Small intestine (tissue), 7 donors: ENCODE results near the gene TUSC2. TPM values are rescaled to one million over a fixed set of nuclear protein-coding genes. Genes with fewer than 3 reads are reported as not detected.

Experiments used
- DNase-seq, 2 donors: peaks; one replicate each; pipeline versions ENCODE4 v3.0.0 to v3.0.0-alpha.2; 2013
- FAIRE-seq: peaks from 2 replicates; lab custom pipeline; 2012; peaks lifted over from hg19 to GRCh38; lab: Jason Lieb, UNC
- H3K27ac ChIP-seq, 3 donors: one replicate each; pipeline ENCODE4 v1.5.1; 2013; ENCODE audit warnings: low read length in 2 of 3, mild to moderate bottlenecking in 2 of 3, control low read depth in 1 of 3, inconsistent platforms in 1 of 3, low read depth in 1 of 3, moderate library complexity in 1 of 3
- H3K27me3 ChIP-seq, 3 donors: one replicate each; pipeline ENCODE4 v1.6.1; 2013; ENCODE audit warnings: low read length in 3 of 3, inconsistent platforms in 1 of 3; ENCODE audit not compliant: control insufficient read depth in 3 of 3, insufficient read depth in 3 of 3
- H3K36me3 ChIP-seq, 3 donors: one replicate each; pipeline ENCODE4 v1.6.1; 2013; ENCODE audit warnings: low read length in 3 of 3, inconsistent platforms in 1 of 3, low read depth in 1 of 3, mild to moderate bottlenecking in 1 of 3, moderate library complexity in 1 of 3; ENCODE audit not compliant: control insufficient read depth in 3 of 3, insufficient read depth in 2 of 3
- H3K4me1 ChIP-seq, 3 donors: one replicate each; pipeline ENCODE4 v1.6.1; 2013; ENCODE audit warnings: low read length in 2 of 3, inconsistent platforms in 1 of 3, low read depth in 1 of 3, mild to moderate bottlenecking in 1 of 3, moderate library complexity in 1 of 3; ENCODE audit not compliant: control insufficient read depth in 3 of 3, insufficient read depth in 2 of 3
- H3K4me3 ChIP-seq, 3 donors: one replicate each; pipeline ENCODE4 v1.5.1; 2013; ENCODE audit warnings: low read length in 3 of 3, control low read depth in 1 of 3, inconsistent platforms in 1 of 3, low read depth in 1 of 3, mild to moderate bottlenecking in 1 of 3, moderate library complexity in 1 of 3
- H3K9me3 ChIP-seq, 2 donors: one replicate each; pipeline ENCODE4 v1.6.1; 2013; ENCODE audit warnings: low read depth in 1 of 2, low read length in 1 of 2; ENCODE audit not compliant: control insufficient read depth in 2 of 2, insufficient read depth in 1 of 2
- WGBS, 3 donors: extraction: QIAGEN DNeasy Blood & Tissue Kit; methylation state at CpG; one replicate each; pipeline ENCODE4 v1.1.7; 2013; 5-methylcytosine and 5-hydroxymethylcytosine counted together
- polyA plus RNA-seq, 4 donors: library from polyadenylated mRNA; stranded (reverse) in 3 of 4; unstranded in 1 of 4; fragments of 200-250 nt in 3 of 4; fragments of 120-200 nt in 1 of 4; gene quantifications; one replicate each; pipeline versions ENCODE4 v1.2.1 to v1.2.3, GENCODE V29; 2013
- donor health status: healthy with polysubstance abuse.
- donor health status: control.
- donor health status: control.
- donor health status: Bipolar disorder and iron deficiency.
- donor health status: healthy.

TUSC2 gene
- polyA plus RNA-seq, 4 donors = 26.8 to 46.2 (median 30.6) TPM

GRCh38 chr3:50336452-50337174, 8.6 kb upstream of the TUSC2 start:
- H3K9me3 ChIP-seq = no peaks in the 10 kb centered on the region
- H3K36me3 ChIP-seq = peaks cover 0 to 27% (median 3%) of the 10 kb centered on the region in 3 donors
- H3K4me3 ChIP-seq = peak overlapping the region; percentile 56 to 91 (median 61)
- peak overlapping the region; percentile 88 to 98 (median 96) for H3K27ac ChIP-seq
- peaks cover 0 to 32% (median 3%) of the 10 kb centered on the region in 3 donors for H3K4me1 ChIP-seq
- 1% methylated on average over 29 to 31 of the region's 31 CpGs for WGBS, 3 donors
- DNase-seq = no peak
- FAIRE-seq = no peak
- H3K27me3 ChIP-seq = peaks cover 0 to 22% (median 0%) of the 10 kb centered on the region in 3 donors

- H3K27me3 ChIP-seq = peaks cover 0 to 2% (median 0%) of the 10 kb centered on the region in 3 donors
- H3K4me3 ChIP-seq = no peak overlapping the region
- FAIRE-seq (no peak), DNase-seq (no peak)
- WGBS, 3 donors = 60 to 66% (median 62%) methylated on average over 5 of the region's 5 CpGs
- H3K36me3 ChIP-seq = peaks cover 12 to 49% (median 14%) of the 10 kb centered on the region in 3 donors
- peaks cover 0 to 22% (median 3%) of the 10 kb centered on the region in 3 donors for H3K4me1 ChIP-seq
- H3K27ac ChIP-seq = peak overlapping the region in 2 of 3 donors; percentile 32 to 81
- H3K9me3 ChIP-seq = no peaks in the 10 kb centered on the region
These were observed 6.5 kb upstream of the TUSC2 start for GRCh38 chr3:50334339-50335075.

- H3K4me3 ChIP-seq = no peak overlapping the region
- DNase-seq = no peak
- peaks cover 0 to 23% (median 3%) of the 10 kb centered on the region in 3 donors for H3K4me1 ChIP-seq
- 62 to 76% (median 71%) methylated on average over 12 of the region's 12 CpGs for WGBS, 3 donors
- H3K36me3 ChIP-seq = peaks cover 12 to 55% (median 14%) of the 10 kb centered on the region in 3 donors
- H3K9me3 ChIP-seq = no peaks in the 10 kb centered on the region
- H3K27ac ChIP-seq = peak overlapping the region in 2 of 3 donors; percentile 32 to 81
- no peaks in the 10 kb centered on the region for H3K27me3 ChIP-seq
- FAIRE-seq = no peak
These were observed 5.8 kb upstream of the TUSC2 start for GRCh38 chr3:50333744-50334328.

- H3K27ac ChIP-seq = no peak overlapping the region
- H3K4me1 ChIP-seq = peaks cover 0 to 35% (median 9%) of the 10 kb centered on the region in 3 donors
- no peaks in the 10 kb centered on the region for H3K9me3 ChIP-seq
- FAIRE-seq = no peak
- H3K36me3 ChIP-seq = peaks cover 12 to 66% (median 14%) of the 10 kb centered on the region in 3 donors
- H3K4me3 ChIP-seq = no peak overlapping the region
- 96 to 98% (median 96%) methylated on average over 19 of the region's 19 CpGs for WGBS, 3 donors
- H3K27me3 ChIP-seq = no peaks in the 10 kb centered on the region
- DNase-seq = no peak
These were observed 3.4 kb upstream of the TUSC2 start for GRCh38 chr3:50331364-50331907.

GRCh38 chr3:50330330-50330729, 2.3 kb upstream of the TUSC2 start:
- Histone ChIP-seq H3K4me3 (no peak overlapping the region), H3K27ac (no peak overlapping the region), H3K9me3 (no peaks in the 10 kb centered on the region), H3K4me1 (peaks cover 0 to 24% (median 9%) of the 10 kb centered on the region in 3 donors), H3K27me3 (no peaks in the 10 kb centered on the region), H3K36me3 (peaks cover 12 to 77% (median 14%) of the 10 kb centered on the region in 3 donors)
- 93 to 97% (median 96%) methylated on average over 10 of the region's 10 CpGs for WGBS, 3 donors
- no peak for DNase-seq
- FAIRE-seq = no peak

GRCh38 chr3:50327129-50327528, 894 bp downstream of the TUSC2 start:
- 56 to 76% (median 74%) methylated on average over 4 of the region's 4 CpGs for WGBS, 3 donors
- H3K27ac ChIP-seq = peak overlapping the region in 1 of 3 donors; percentile 67
- peaks cover 0 to 42% (median 6%) of the 10 kb centered on the region in 3 donors for H3K4me1 ChIP-seq
- DNase-seq (no peak), FAIRE-seq (no peak)
- H3K4me3 ChIP-seq = peak overlapping the region; percentile 89 to 95 (median 95)
- no peaks in the 10 kb centered on the region for H3K27me3 ChIP-seq
- no peaks in the 10 kb centered on the region for H3K9me3 ChIP-seq
- peaks cover 14 to 61% (median 14%) of the 10 kb centered on the region in 3 donors for H3K36me3 ChIP-seq

GRCh38 chr3:50326182-50326541, 1.9 kb downstream of the TUSC2 start:
- no peak overlapping the region for H3K27ac ChIP-seq
- WGBS, 3 donors = 90 to 93% (median 91%) methylated on average over 8 of the region's 8 CpGs

More at GRCh38 chr3:50326182-50326541, 1.9 kb downstream of the TUSC2 start:
- Histone ChIP-seq H3K4me3 (no peak overlapping the region), H3K27me3 (no peaks in the 10 kb centered on the region), H3K4me1 (peaks cover 0 to 46% (median 6%) of the 10 kb centered on the region in 3 donors), H3K36me3 (peaks cover 8 to 51% (median 11%) of the 10 kb centered on the region in 3 donors), H3K9me3 (no peaks in the 10 kb centered on the region)
- DNase-seq (no peak), FAIRE-seq (no peak)
